ENCODE results near the gene TMEM271.

TMEM271 gene

GRCh38 chr4:545612-546011, 30.5 kb downstream of the TMEM271 start:
- H3K4me3 ChIP-seq (ENCODE audit: insufficient read depth in 1 of 2, low read depth in 1 of 2, low read length in 2 of 2): no peak overlapping the region
- H3K79me1 ChIP-seq (replicated peaks; ENCODE audit: low read length, poor library complexity, severe bottlenecking): no peaks in the 10 kb centered on the region
- no peak overlapping the region for H3K18ac ChIP-seq (ENCODE audit: low read depth in 1 of 2, low read length in 2 of 2)
- no peak overlapping the region for H2AK5ac ChIP-seq (ENCODE audit: low read length, severe bottlenecking)
- H3K27me3 ChIP-seq (ENCODE audit: control insufficient read depth in 1 of 2, insufficient read depth in 1 of 2, low read length in 2 of 2): peaks cover 0 to 5% of the 10 kb centered on the region in 2 experiments
- H3K4me2 ChIP-seq (ENCODE audit: low read length, poor library complexity, severe bottlenecking): no peak overlapping the region
- no peak overlapping the region for H3K27ac ChIP-seq (ENCODE audit: low read length, poor library complexity, severe bottlenecking)
- no peak overlapping the region for H2BK15ac ChIP-seq (ENCODE audit: low read depth, poor library complexity, severe bottlenecking)
- H2AFZ ChIP-seq (ENCODE audit: low read depth, low read length): no peak overlapping the region
- H3K4ac ChIP-seq (ENCODE audit: low read depth in 1 of 2, low read length in 2 of 2): no peak overlapping the region
- H3K4me1 ChIP-seq (ENCODE audit: control insufficient read depth, insufficient read depth, low read depth, low read length): no peaks in the 10 kb centered on the region
- no peak overlapping the region for H4K8ac ChIP-seq (ENCODE audit: low read length)
- H3K9ac ChIP-seq (ENCODE audit: low read length): no peak overlapping the region
- no peak overlapping the region for H3K23ac ChIP-seq (ENCODE audit: low read length in 2 of 2)
- no peaks in the 10 kb centered on the region for H3K36me3 ChIP-seq (ENCODE audit: control insufficient read depth in 1 of 2, insufficient read depth in 2 of 2, low read depth in 1 of 2, low read length in 2 of 2)
- no peak overlapping the region for H3K14ac ChIP-seq (ENCODE audit: low read length in 2 of 2)
- no peaks in the 10 kb centered on the region for H3K9me3 ChIP-seq (ENCODE audit: control insufficient read depth, low read length)
- H4K91ac ChIP-seq (ENCODE audit: low read length): no peak overlapping the region
- 79% methylated on average over 5 of the region's 5 CpGs for WGBS
- H2BK120ac ChIP-seq (ENCODE audit: low read depth, low read length): no peak overlapping the region
- H2BK12ac ChIP-seq (ENCODE audit: low read length in 2 of 2): no peak overlapping the region
- H2BK5ac ChIP-seq (ENCODE audit: low read depth, low read length, poor library complexity, severe bottlenecking): no peak overlapping the region
- no peak for DNase-seq

DNA sequence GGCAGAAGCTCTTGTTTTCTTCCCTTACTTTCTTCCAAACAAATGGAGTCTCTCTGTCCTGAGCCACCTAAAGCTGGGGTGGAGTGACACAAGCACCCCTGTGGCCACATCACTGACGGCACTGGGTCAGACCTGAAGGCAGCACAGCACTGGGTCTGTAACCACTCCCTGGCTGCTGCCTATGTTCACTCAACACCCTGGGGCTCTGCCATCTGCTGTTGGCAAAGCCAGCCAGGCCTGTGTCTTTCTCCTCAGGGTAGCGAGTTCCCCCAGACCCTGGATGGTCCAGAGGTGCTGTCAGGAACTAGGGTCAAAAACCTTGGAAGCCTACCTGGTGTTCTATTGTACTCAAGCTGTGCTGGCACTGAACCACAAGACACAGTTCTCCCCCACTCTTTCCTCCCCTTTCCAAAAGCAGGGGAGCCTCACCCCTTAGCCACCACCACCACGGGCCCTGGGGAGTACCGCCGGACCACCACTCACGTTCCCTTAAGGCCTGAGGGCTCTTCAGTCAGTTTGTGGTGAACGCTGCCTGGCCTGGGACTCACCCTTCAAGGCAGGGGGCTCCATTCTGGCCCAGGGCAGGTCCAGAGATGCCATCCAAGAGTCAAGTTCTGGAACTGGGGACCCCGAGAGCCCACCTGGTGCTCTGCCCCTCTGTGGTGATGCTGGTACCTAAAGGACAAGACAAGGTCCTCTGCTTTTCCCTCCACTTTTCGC, 31.5 kb downstream of the TMEM271 start:
- no peak overlapping the region for H3K9ac ChIP-seq (ENCODE audit: low read length)
- H3K36me3 ChIP-seq (ENCODE audit: control insufficient read depth in 1 of 2, insufficient read depth in 2 of 2, low read depth in 1 of 2, low read length in 2 of 2): peaks cover 0 to under 1% of the 10 kb centered on the region in 2 experiments
- no peak overlapping the region for H4K8ac ChIP-seq (ENCODE audit: low read length)
- no peak overlapping the region for H3K18ac ChIP-seq (ENCODE audit: low read depth in 1 of 2, low read length in 2 of 2)
- no peaks in the 10 kb centered on the region for H3K4me1 ChIP-seq (ENCODE audit: control insufficient read depth, insufficient read depth, low read depth, low read length)
- no peak overlapping the region for H2AFZ ChIP-seq (ENCODE audit: low read depth, low read length)
- H2BK120ac ChIP-seq (ENCODE audit: low read depth, low read length): no peak overlapping the region
- H2BK5ac ChIP-seq (ENCODE audit: low read depth, low read length, poor library complexity, severe bottlenecking): no peak overlapping the region
- H3K23ac ChIP-seq (ENCODE audit: low read length in 2 of 2): no peak overlapping the region
- no peaks in the 10 kb centered on the region for H3K79me1 ChIP-seq (replicated peaks; ENCODE audit: low read length, poor library complexity, severe bottlenecking)
- H3K27ac ChIP-seq (ENCODE audit: low read length, poor library complexity, severe bottlenecking): no peak overlapping the region
- H3K14ac ChIP-seq (ENCODE audit: low read length in 2 of 2): no peak overlapping the region
- WGBS: 80% methylated on average over 9 of the region's 9 CpGs
- no peak overlapping the region for H2AK5ac ChIP-seq (ENCODE audit: low read length, severe bottlenecking)
- H2BK15ac ChIP-seq (ENCODE audit: low read depth, poor library complexity, severe bottlenecking): no peak overlapping the region
- H3K27me3 ChIP-seq (ENCODE audit: control insufficient read depth in 1 of 2, insufficient read depth in 1 of 2, low read length in 2 of 2): peaks cover 0 to 5% of the 10 kb centered on the region in 2 experiments
- H2BK12ac ChIP-seq (ENCODE audit: low read length in 2 of 2): no peak overlapping the region
- H3K9me3 ChIP-seq (ENCODE audit: control insufficient read depth, low read length): no peaks in the 10 kb centered on the region
- H4K91ac ChIP-seq (ENCODE audit: low read length): no peak overlapping the region
- H3K4ac ChIP-seq (ENCODE audit: low read depth in 1 of 2, low read length in 2 of 2): no peak overlapping the region
- no peak overlapping the region for H3K4me3 ChIP-seq (ENCODE audit: insufficient read depth in 1 of 2, low read depth in 1 of 2, low read length in 2 of 2)
- DNase-seq: no peak
- H3K4me2 ChIP-seq (ENCODE audit: low read length, poor library complexity, severe bottlenecking): no peak overlapping the region

DNA sequence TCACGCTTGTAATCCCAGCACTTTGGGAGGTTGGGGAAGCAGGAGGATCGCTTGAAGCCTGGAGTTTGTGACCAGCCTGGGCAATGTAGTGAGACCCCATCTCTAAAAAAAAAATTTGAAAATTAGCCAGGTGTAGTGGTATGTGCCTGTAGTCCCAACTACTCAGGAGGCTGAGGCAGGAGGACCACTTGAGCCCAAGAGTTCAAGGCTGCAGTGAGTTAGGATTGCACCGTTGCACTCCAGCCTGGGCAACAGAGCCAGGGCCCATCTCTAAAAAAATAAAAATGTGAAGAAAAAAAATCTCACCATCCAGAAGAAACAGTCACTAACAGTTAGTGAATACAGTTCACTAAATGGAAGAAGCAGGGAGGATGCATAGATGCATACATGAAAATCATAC, 34.8 kb downstream of the TMEM271 start:
- Histone ChIP-seq H4K91ac (ENCODE audit: low read length) (no peak overlapping the region), H3K36me3 (ENCODE audit: control insufficient read depth in 1 of 2, insufficient read depth in 2 of 2, low read depth in 1 of 2, low read length in 2 of 2) (peaks cover 24 to 33% of the 10 kb centered on the region in 2 experiments), H3K9ac (ENCODE audit: low read length) (no peak overlapping the region), H2BK120ac (ENCODE audit: low read depth, low read length) (no peak overlapping the region), H3K4me2 (ENCODE audit: low read length, poor library complexity, severe bottlenecking) (no peak overlapping the region), H3K14ac (ENCODE audit: low read length in 2 of 2) (no peak overlapping the region), H3K4me1 (ENCODE audit: control insufficient read depth, insufficient read depth, low read depth, low read length) (no peaks in the 10 kb centered on the region), H2AK5ac (ENCODE audit: low read length, severe bottlenecking) (no peak overlapping the region), H3K18ac (ENCODE audit: low read depth in 1 of 2, low read length in 2 of 2) (no peak overlapping the region), H2AFZ (ENCODE audit: low read depth, low read length) (no peak overlapping the region), H3K79me1 (replicated peaks; ENCODE audit: low read length, poor library complexity, severe bottlenecking) (peaks cover 1% of the 10 kb centered on the region), H3K4ac (ENCODE audit: low read depth in 1 of 2, low read length in 2 of 2) (no peak overlapping the region), H2BK15ac (ENCODE audit: low read depth, poor library complexity, severe bottlenecking) (no peak overlapping the region), H3K27ac (ENCODE audit: low read length, poor library complexity, severe bottlenecking) (no peak overlapping the region), H3K9me3 (ENCODE audit: control insufficient read depth, low read length) (no peaks in the 10 kb centered on the region), H2BK5ac (ENCODE audit: low read depth, low read length, poor library complexity, severe bottlenecking) (no peak overlapping the region), H3K4me3 (ENCODE audit: insufficient read depth in 1 of 2, low read depth in 1 of 2, low read length in 2 of 2) (no peak overlapping the region), H3K27me3 (ENCODE audit: control insufficient read depth in 1 of 2, insufficient read depth in 1 of 2, low read length in 2 of 2) (peaks cover 0 to 5% of the 10 kb centered on the region in 2 experiments), H3K23ac (ENCODE audit: low read length in 2 of 2) (no peak overlapping the region), H2BK12ac (ENCODE audit: low read length in 2 of 2) (no peak overlapping the region), H4K8ac (ENCODE audit: low read length) (no peak overlapping the region)
- DNase-seq: no peak
- 93% methylated on average over 2 of the region's 3 CpGs for WGBS

- Histone ChIP-seq H3K79me1 (replicated peaks; ENCODE audit: low read length, poor library complexity, severe bottlenecking) (peaks cover 2% of the 10 kb centered on the region), H3K18ac (ENCODE audit: low read depth in 1 of 2, low read length in 2 of 2) (no peak overlapping the region), H2AK5ac (ENCODE audit: low read length, severe bottlenecking) (no peak overlapping the region), H4K91ac (ENCODE audit: low read length) (no peak overlapping the region), H3K4me1 (ENCODE audit: control insufficient read depth, insufficient read depth, low read depth, low read length) (peaks cover 1% of the 10 kb centered on the region), H2BK120ac (ENCODE audit: low read depth, low read length) (no peak overlapping the region), H2BK15ac (ENCODE audit: low read depth, poor library complexity, severe bottlenecking) (no peak overlapping the region), H3K4me2 (ENCODE audit: low read length, poor library complexity, severe bottlenecking) (no peak overlapping the region), H2AFZ (ENCODE audit: low read depth, low read length) (no peak overlapping the region), H3K9me3 (ENCODE audit: control insufficient read depth, low read length) (no peaks in the 10 kb centered on the region), H3K36me3 (ENCODE audit: control insufficient read depth in 1 of 2, insufficient read depth in 2 of 2, low read depth in 1 of 2, low read length in 2 of 2) (peaks cover 50 to 56% of the 10 kb centered on the region in 2 experiments), H3K4me3 (ENCODE audit: insufficient read depth in 1 of 2, low read depth in 1 of 2, low read length in 2 of 2) (no peak overlapping the region), H4K8ac (ENCODE audit: low read length) (no peak overlapping the region), H3K14ac (ENCODE audit: low read length in 2 of 2) (no peak overlapping the region), H3K23ac (ENCODE audit: low read length in 2 of 2) (no peak overlapping the region), H3K4ac (ENCODE audit: low read depth in 1 of 2, low read length in 2 of 2) (no peak overlapping the region), H3K9ac (ENCODE audit: low read length) (no peak overlapping the region), H3K27ac (ENCODE audit: low read length, poor library complexity, severe bottlenecking) (no peak overlapping the region), H2BK12ac (ENCODE audit: low read length in 2 of 2) (no peak overlapping the region), H3K27me3 (ENCODE audit: control insufficient read depth in 1 of 2, insufficient read depth in 1 of 2, low read length in 2 of 2) (no peaks in the 10 kb centered on the region), H2BK5ac (ENCODE audit: low read depth, low read length, poor library complexity, severe bottlenecking) (no peak overlapping the region)
- DNase-seq: no peak
- WGBS: 100% methylated on average over 8 of the region's 8 CpGs
These were observed 37.5 kb downstream of the TMEM271 start for GRCh38 chr4:538542-539142.

Measured in mesenchymal stem cell (in vitro differentiated cells and primary cell).